ENCODE data around the gene C17orf67.

Gene C17orf67

DNA sequence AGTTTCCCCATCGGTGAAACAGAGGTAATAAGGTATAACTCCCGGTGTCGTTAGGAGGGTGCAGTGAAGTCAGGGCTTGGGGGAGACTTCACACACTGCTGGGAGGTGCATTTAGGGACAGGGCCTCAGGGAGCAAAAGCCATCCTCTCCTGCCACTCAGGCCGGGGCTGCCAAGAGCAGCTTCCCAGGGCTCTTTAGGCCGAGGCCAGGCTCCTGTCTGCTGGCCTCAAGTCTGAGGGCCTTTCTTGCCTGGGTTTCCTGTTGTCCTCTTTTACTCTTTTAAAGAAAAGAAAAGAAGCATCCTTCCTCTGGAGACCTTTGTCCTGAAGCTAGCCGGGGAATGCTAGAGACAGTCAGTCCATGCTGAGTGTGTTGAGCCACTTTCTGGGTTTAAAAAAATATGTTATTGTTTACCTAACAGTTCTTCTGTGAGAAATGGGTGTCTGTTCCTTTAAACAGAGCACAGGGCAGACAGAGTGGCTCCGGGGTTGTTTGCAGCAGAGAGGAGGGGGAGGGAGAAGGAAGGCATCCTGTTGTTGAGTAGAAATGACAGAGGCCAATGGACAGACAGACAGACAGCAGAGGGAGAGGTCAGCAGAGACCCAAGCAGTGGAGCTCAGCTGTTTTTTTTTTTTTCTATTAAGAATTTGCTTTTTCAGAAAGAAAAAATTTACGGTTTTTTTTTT lies 79.1 kb downstream of the C17orf67 start:
- no peaks in the 10 kb centered on the region for H4K20me1 ChIP-seq (ENCODE audit: control insufficient read depth, insufficient read depth, low read depth, low read length)
- H3K27me3 ChIP-seq (ENCODE audit: control insufficient read depth, low read length): no peaks in the 10 kb centered on the region
- no peaks in the 10 kb centered on the region for H3K9me3 ChIP-seq (ENCODE audit: control insufficient read depth, insufficient read depth, low read length)
- H3K36me3 ChIP-seq (ENCODE audit: control insufficient read depth, low read length): no peaks in the 10 kb centered on the region
- H3K9me2 ChIP-seq (replicated peaks; ENCODE audit: control insufficient read depth, low read length): no peaks in the 10 kb centered on the region
- TF ChIP-seq EZH2phosphoT487 (IDR thresholded peaks at IDR 0.05; ENCODE audit: borderline replicate concordance, low read length): no peak
- TF ChIP-seq, protein P1, sequence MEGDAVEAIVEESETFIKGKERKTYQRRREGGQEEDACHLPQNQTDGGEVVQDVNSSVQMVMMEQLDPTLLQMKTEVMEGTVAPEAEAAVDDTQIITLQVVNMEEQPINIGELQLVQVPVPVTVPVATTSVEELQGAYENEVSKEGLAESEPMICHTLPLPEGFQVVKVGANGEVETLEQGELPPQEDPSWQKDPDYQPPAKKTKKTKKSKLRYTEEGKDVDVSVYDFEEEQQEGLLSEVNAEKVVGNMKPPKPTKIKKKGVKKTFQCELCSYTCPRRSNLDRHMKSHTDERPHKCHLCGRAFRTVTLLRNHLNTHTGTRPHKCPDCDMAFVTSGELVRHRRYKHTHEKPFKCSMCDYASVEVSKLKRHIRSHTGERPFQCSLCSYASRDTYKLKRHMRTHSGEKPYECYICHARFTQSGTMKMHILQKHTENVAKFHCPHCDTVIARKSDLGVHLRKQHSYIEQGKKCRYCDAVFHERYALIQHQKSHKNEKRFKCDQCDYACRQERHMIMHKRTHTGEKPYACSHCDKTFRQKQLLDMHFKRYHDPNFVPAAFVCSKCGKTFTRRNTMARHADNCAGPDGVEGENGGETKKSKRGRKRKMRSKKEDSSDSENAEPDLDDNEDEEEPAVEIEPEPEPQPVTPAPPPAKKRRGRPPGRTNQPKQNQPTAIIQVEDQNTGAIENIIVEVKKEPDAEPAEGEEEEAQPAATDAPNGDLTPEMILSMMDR (IDR thresholded peaks at IDR 0.05; ENCODE audit: low read depth, low read length, poor library complexity, severe bottlenecking): no peak
- no peaks in the 10 kb centered on the region for H3F3A ChIP-seq (ENCODE audit: control insufficient read depth, insufficient read depth)
- H3K27ac ChIP-seq (ENCODE audit: low read depth, low read length): no peak overlapping the region
- H3K4me2 ChIP-seq (ENCODE audit: low read length): no peak overlapping the region
- no peaks in the 10 kb centered on the region for H3K79me2 ChIP-seq (ENCODE audit: control insufficient read depth, low read length)
- H3K4me3 ChIP-seq (ENCODE audit: low read length): no peak overlapping the region
- H3K4me1 ChIP-seq (ENCODE audit: control insufficient read depth, low read length): no peaks in the 10 kb centered on the region

DNA sequence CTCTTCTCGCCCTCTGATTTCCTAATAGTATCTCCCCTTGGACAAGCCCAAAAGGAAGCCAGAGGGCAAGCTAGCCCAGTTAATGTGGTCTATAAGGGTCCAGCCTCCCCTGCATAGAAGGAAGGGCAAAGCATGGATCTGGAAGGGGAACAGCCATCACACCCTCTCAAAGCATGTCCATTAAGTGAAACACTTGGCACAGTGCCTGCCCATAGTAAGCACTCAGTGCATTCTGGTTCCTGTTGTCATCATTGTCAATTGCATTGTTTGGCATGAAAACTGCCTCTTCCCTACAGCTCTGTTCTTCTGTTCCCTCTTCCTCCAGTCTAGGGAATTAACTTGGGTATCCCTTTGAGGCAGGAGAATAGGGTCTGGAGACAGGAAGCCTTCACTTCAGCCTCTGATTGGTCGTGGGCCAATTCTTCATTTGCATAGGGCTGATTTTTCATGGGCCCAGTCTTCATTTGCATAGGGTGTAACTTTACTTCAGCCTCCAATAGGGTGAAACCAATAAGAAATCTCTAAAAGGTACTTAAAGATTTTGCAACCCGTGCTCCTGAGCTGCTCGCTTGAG lies 81.4 kb downstream of the C17orf67 start:
- Histone ChIP-seq H3K4me1 (ENCODE audit: control insufficient read depth, low read length) (no peaks in the 10 kb centered on the region), H3K36me3 (ENCODE audit: control insufficient read depth, low read length) (no peaks in the 10 kb centered on the region), H3K4me2 (ENCODE audit: low read length) (no peak overlapping the region), H3K4me3 (ENCODE audit: low read length) (no peak overlapping the region), H3K27me3 (ENCODE audit: control insufficient read depth, low read length) (no peaks in the 10 kb centered on the region; the same call in 1 of the 2 replicates), H4K20me1 (ENCODE audit: control insufficient read depth, insufficient read depth, low read depth, low read length) (no peaks in the 10 kb centered on the region), H3K9me2 (replicated peaks; ENCODE audit: control insufficient read depth, low read length) (no peaks in the 10 kb centered on the region), H3K79me2 (ENCODE audit: control insufficient read depth, low read length) (no peaks in the 10 kb centered on the region), H3K9me3 (ENCODE audit: control insufficient read depth, insufficient read depth, low read length) (no peaks in the 10 kb centered on the region), H3K27ac (ENCODE audit: low read depth, low read length) (no peak overlapping the region), H3F3A (ENCODE audit: control insufficient read depth, insufficient read depth) (no peaks in the 10 kb centered on the region)
- TF ChIP-seq EZH2phosphoT487 (IDR thresholded peaks at IDR 0.05; ENCODE audit: borderline replicate concordance, low read length): no peak
- TF ChIP-seq, protein P1 (IDR thresholded peaks at IDR 0.05; ENCODE audit: low read depth, low read length, poor library complexity, severe bottlenecking): no peak

DNA sequence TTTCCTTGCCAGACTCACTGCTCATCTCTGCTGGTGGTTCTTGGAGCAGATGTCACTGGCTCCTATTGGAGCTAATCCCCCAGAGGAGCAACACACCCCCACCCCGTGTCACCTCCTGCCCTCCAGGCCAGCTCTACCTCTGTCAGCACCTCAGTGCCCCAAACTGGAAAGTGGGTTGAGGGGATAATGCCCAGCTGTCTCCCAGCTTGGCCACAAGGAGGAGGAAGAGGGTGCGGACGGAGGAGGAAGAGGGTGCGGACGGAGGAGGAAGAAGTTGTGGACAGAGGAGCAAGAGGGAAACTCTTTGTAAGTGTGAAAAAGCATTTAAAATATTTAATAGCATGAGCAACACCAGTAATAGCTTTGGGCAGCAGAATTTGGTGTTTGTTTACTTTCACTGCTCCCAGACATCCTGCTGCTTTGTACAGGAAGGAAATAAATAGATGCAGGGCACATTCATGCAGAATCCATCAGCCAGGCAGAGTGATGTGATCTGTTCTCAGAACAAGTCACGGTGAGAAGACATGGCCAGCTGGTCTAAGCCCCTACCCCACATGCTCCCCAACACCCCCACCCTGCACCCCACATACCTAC lies 82.5 kb downstream of the C17orf67 start:
- H4K20me1 ChIP-seq (ENCODE audit: control insufficient read depth, insufficient read depth, low read depth, low read length): no peaks in the 10 kb centered on the region
- no peak overlapping the region for H3K4me2 ChIP-seq (ENCODE audit: low read length)
- no peak overlapping the region for H3K27ac ChIP-seq (ENCODE audit: low read depth, low read length)
- no peaks in the 10 kb centered on the region for H3K9me3 ChIP-seq (ENCODE audit: control insufficient read depth, insufficient read depth, low read length)
- TF ChIP-seq, protein P1 (IDR thresholded peaks at IDR 0.05; ENCODE audit: low read depth, low read length, poor library complexity, severe bottlenecking): no peak
- no peak for TF ChIP-seq EZH2phosphoT487 (IDR thresholded peaks at IDR 0.05; ENCODE audit: borderline replicate concordance, low read length)
- H3K4me3 ChIP-seq (ENCODE audit: low read length): no peak overlapping the region
- H3F3A ChIP-seq (ENCODE audit: control insufficient read depth, insufficient read depth): no peaks in the 10 kb centered on the region
- H3K27me3 ChIP-seq (ENCODE audit: control insufficient read depth, low read length): peaks cover 2% of the 10 kb centered on the region; the same call in 1 of the 2 replicates
- no peaks in the 10 kb centered on the region for H3K4me1 ChIP-seq (ENCODE audit: control insufficient read depth, low read length)
- no peaks in the 10 kb centered on the region for H3K9me2 ChIP-seq (replicated peaks; ENCODE audit: control insufficient read depth, low read length)
- no peaks in the 10 kb centered on the region for H3K79me2 ChIP-seq (ENCODE audit: control insufficient read depth, low read length)
- H3K36me3 ChIP-seq (ENCODE audit: control insufficient read depth, low read length): no peaks in the 10 kb centered on the region

All from DOHH2 (cell line).